Measurements from ENCODE around the gene HID1.

- TF ChIP-seq MAX (IDR thresholded peaks at IDR 0.05) (no peak), CREB1 (IDR thresholded peaks at IDR 0.05; ENCODE audit: low read depth) (no peak), ZBTB7A (IDR thresholded peaks at IDR 0.05; ENCODE audit: low read depth) (no peak), TAF1 (IDR thresholded peaks at IDR 0.05; ENCODE audit: low read depth) (no peak), FOXM1 (IDR thresholded peaks at IDR 0.05; ENCODE audit: borderline replicate concordance, low read depth) (no peak), TEAD4 (IDR thresholded peaks at IDR 0.05) (no peak), REST (IDR thresholded peaks at IDR 0.05; ENCODE audit: low read depth) (no peak), RAD21 (IDR thresholded peaks at IDR 0.05; ENCODE audit: low read depth) (no peak), EP300 (IDR thresholded peaks at IDR 0.05; ENCODE audit: borderline replicate concordance) (no peak), TCF12 (IDR thresholded peaks at IDR 0.05; ENCODE audit: low read depth) (no peak), EGR1 (IDR thresholded peaks at IDR 0.05) (no peak), CEBPB (IDR thresholded peaks at IDR 0.05) (no peak)
These were observed 8.9 kb upstream of the HID1 start for GRCh38 chr17:74981318-74981978.

Data from Ishikawa (cell line).